Prostate gland (tissue), 2 donors: ENCODE measurements around the gene GALNT4. TPM values are rescaled to one million over a fixed set of nuclear protein-coding genes. Genes with fewer than 3 reads are reported as not detected.

Source experiments
- DNase-seq: peaks from one replicate; pipeline ENCODE4 v3.0.0-alpha.2; 2019; ENCODE audit warnings: low spot score
- H3K27ac ChIP-seq, 2 donors: fragments of 200-600 bp; sonication (generic); 2 replicates each; pipeline ENCODE4 v1.5.1; 2017 to 2019
- H3K27me3 ChIP-seq: fragments of 200-600 bp; sonication (generic); replicated peaks from 2 replicates; pipeline ENCODE4 v1.5.1; 2019; ENCODE audit not compliant: insufficient read depth
- H3K36me3 ChIP-seq, 2 donors: fragments of 200-600 bp; sonication (generic); 1 replicate in 1 of 2; 2 replicates in 1 of 2; pipeline versions ENCODE4 v1.5.1 to v1.8.1; 2017 to 2019
- H3K4me1 ChIP-seq: fragments of 200-600 bp; sonication (generic); replicated peaks from 2 replicates; pipeline ENCODE4 v1.5.1; 2019
- H3K4me3 ChIP-seq, 2 donors: fragments of 200-600 bp; sonication (generic); 2 replicates each; pipeline ENCODE4 v1.5.1; 2017 to 2019
- H3K9me3 ChIP-seq: fragments of 200-600 bp; sonication (generic); 2 replicates; pipeline ENCODE4 v1.5.1; 2017
- CTCF ChIP-seq, 4 experiments: fragments of 200-600 bp in 2 of 4; fragments of 450-650 bp in 2 of 4; sonication (generic) in 2 of 4; IDR thresholded peaks; 1 replicate in 3 of 4; 2 replicates in 1 of 4; pipeline ENCODE4 v1.5.1; 2016 to 2019; ENCODE audit warnings: antibody characterized with exemption in 4 of 4, mild to moderate bottlenecking in 2 of 4, moderate library complexity in 2 of 4
- POLR2A ChIP-seq: fragments of 450-650 bp; IDR thresholded peaks from one replicate; pipeline ENCODE4 v1.6.1; 2016; ENCODE audit warnings: antibody characterized with exemption, mild to moderate bottlenecking
- POLR2AphosphoS5 ChIP-seq: sonication (generic); formaldehyde crosslinking; IDR thresholded peaks from one replicate; pipeline ENCODE4 v1.6.1; 2017; ENCODE audit warnings: antibody characterized with exemption
- WGBS: methylation state at CpG from one replicate; pipeline ENCODE4 v1.1.5; 2018; 5-methylcytosine and 5-hydroxymethylcytosine counted together
- intact Hi-C: fragments of 100-400 bp; cut with DNase I; formaldehyde crosslinking; loops from one replicate; pipeline ENCODE4 v1.14.2; 2022
- small RNA-seq, 2 donors: library from RNA; depleted of rRNA; stranded (forward); fragments of <200 nt; gene quantifications; one replicate each; pipeline ENCODE3, GENCODE V24; 2016
- total RNA-seq, 2 donors: library from RNA; depleted of rRNA; stranded (reverse); fragments of >200 nt; gene quantifications; one replicate each; pipeline ENCODE4 v1.1.0, GENCODE V29; 2016

GALNT4 gene
- total RNA-seq, 2 donors from 2014 or later: 4.1 to 8.4 TPM

DNA sequence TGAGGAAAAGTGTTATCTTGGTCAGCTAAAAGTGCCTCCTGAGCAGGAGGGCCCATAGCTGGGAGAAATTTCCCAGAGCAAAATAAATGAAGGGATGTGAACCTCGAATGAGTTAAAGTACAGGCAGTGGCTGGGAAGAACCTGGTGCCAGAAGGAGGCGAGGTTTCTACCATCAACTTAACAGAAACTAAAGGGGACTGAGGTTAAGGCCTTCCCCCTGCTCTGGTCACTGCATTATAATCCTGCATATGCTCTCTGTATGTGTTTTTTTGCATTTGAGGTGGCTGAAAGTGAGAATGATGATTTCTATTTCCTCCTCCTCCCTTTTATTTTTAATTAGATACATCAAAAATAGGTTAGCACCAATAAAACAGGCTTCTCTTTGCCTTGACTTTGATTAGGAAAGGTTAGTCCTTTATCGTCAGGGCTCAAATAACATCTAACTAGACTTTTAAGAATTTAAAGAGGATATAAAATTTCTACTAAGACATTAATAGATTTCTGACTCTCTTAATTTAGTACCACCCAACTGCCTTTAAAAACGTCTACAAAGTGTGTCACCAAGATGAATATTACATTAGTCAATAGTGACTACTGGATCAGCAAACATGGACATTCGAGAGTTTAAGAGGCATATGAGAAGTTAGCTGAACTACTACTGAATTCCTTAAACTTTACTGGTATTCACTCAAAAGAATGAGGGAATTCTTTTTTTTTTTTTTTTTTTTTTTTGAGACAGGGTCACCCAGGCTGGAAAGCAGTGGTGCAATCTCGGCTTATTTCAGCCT lies 49.2 kb downstream of the GALNT4 start:
- intact Hi-C loops: no loop called here
- TF ChIP-seq POLR2A: no peak
- TF ChIP-seq CTCF (IDR thresholded peaks at IDR 0.05): no peak
- no peak for TF ChIP-seq POLR2AphosphoS5
- no peaks in the 10 kb centered on the region for H3K4me1 ChIP-seq
- H3K27me3 ChIP-seq: no peaks in the 10 kb centered on the region
- no peaks in the 10 kb centered on the region for H3K36me3 ChIP-seq
- no peak overlapping the region for H3K4me3 ChIP-seq
- no peak for DNase-seq
- 41% methylated on average over 6 of the region's 6 CpGs for WGBS
- no peak overlapping the region for H3K27ac ChIP-seq
- no peaks in the 10 kb centered on the region for H3K9me3 ChIP-seq

GRCh38 chr12:89474615-89475014 lies 50.0 kb downstream of the GALNT4 start:
- WGBS: 29% methylated on average over 1 of the region's 1 CpG
- no peak overlapping the region for H3K27ac ChIP-seq
- H3K27me3 ChIP-seq: no peaks in the 10 kb centered on the region
- no peaks in the 10 kb centered on the region for H3K4me1 ChIP-seq
- no peak for TF ChIP-seq CTCF (IDR thresholded peaks at IDR 0.05)
- no peak for TF ChIP-seq POLR2AphosphoS5
- no peak for TF ChIP-seq POLR2A
- intact Hi-C loops: no loop called here
- no peaks in the 10 kb centered on the region for H3K9me3 ChIP-seq
- H3K4me3 ChIP-seq: no peak overlapping the region
- DNase-seq: no peak
- no peaks in the 10 kb centered on the region for H3K36me3 ChIP-seq

Small RNAs within 50 kb of the gene (small RNA-seq; reads per million reads assigned to genes)
- gene AC025034.2 (0 reads per million in 2 donors), gene POC1B-GALNT4 (0 reads per million in 2 donors)

Other genes with a start within 250 kb of the GALNT4 start
- 10 to 100 TPM; 30.6 to 36.2 TPM for gene DUSP6, start 172.3 kb downstream of the GALNT4 start, total RNA-seq
- 10 to 100 TPM; 11.1 to 15.8 TPM for gene POC1B, start 1.3 kb upstream of the GALNT4 start, total RNA-seq
- 10 to 100 TPM; 16.4 to 80.3 TPM for gene ATP2B1, start 184.0 kb upstream of the GALNT4 start, total RNA-seq